ENCODE data around the gene EGFR.
A peak's percentile ranks its signal among the peaks of the same experiment; 100 is the strongest.

Gene EGFR

DNA sequence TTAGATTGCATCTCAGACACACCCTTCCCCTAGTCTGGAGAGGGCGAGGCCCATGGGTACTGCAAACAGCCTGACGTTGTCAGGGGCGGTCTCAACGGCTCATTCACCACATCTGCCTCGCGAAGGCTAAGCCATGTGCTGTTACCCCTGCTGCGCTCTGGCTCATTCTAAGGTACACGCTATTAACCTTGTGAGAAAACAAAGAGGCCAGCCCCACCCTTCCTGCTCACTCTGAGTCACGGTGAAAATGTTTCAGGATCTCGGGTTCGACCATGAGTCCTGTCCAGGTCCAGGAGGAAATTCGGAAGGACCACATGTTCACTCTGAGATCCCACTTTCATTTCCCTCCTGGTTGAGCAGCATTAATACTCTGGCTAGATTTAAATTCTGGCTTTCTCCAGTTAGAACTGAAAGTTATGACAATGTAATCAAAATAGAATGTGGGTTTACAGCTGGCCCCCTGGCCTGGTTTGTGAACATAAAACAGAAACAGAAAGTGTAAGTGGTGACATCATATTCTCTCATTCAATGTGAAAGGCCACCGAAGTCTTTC lies 55.2 kb downstream of the EGFR start:
- in situ Hi-C loops (cut with HindIII; ENCODE audit: low pct_ligation_motif_present, low sequenced_read_pairs) = no loop called here

DNA sequence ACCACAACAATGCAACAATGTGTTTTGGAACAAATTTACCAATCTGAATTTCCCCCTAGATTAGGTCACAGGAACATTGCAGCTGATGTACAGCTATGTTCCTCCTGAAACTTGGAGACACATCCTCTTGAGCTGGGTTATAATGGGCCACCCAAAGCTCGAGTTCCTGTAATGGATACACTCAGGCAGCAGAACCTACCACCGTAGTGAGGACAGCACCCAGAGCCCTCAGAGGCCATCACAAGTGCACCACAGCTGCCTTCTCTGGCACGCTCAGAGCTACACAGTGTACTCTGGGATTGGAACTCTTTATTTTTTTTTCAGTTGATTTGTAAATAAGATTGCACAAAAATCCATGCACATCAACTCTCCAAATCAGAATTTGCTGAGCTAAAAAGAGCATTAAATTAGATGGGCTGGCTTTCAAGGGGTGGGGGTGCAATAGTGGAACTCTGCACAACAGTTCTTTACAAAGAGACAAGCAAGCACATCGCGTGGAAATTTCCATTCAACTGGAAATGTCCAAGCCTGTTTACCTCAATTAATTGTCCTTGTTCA lies 56.7 kb downstream of the EGFR start:
- no peaks in the 10 kb centered on the region for H3K27me3 ChIP-seq (replicated peaks)
- no peaks in the 10 kb centered on the region for H3K36me3 ChIP-seq (replicated peaks)
- no peak for DNase-seq
- H3K4me3 ChIP-seq (ENCODE audit: low read depth, low read length) = no peak overlapping the region
- TF ChIP-seq, protein P1, sequence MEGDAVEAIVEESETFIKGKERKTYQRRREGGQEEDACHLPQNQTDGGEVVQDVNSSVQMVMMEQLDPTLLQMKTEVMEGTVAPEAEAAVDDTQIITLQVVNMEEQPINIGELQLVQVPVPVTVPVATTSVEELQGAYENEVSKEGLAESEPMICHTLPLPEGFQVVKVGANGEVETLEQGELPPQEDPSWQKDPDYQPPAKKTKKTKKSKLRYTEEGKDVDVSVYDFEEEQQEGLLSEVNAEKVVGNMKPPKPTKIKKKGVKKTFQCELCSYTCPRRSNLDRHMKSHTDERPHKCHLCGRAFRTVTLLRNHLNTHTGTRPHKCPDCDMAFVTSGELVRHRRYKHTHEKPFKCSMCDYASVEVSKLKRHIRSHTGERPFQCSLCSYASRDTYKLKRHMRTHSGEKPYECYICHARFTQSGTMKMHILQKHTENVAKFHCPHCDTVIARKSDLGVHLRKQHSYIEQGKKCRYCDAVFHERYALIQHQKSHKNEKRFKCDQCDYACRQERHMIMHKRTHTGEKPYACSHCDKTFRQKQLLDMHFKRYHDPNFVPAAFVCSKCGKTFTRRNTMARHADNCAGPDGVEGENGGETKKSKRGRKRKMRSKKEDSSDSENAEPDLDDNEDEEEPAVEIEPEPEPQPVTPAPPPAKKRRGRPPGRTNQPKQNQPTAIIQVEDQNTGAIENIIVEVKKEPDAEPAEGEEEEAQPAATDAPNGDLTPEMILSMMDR (IDR thresholded peaks at IDR 0.05; ENCODE audit: low read depth, low read length, missing control alignments) = no peak
- H3K27ac ChIP-seq = peak overlapping the region; percentile 83
- in situ Hi-C loops (cut with HindIII; ENCODE audit: low pct_ligation_motif_present, low sequenced_read_pairs) = no loop called here

More for the DNA sequence above, 55.2 kb downstream of the EGFR start:
- Histone ChIP-seq H3K27me3 (replicated peaks) (no peaks in the 10 kb centered on the region), H3K4me3 (ENCODE audit: low read depth, low read length) (peak overlapping the region; percentile 34), H3K27ac (peak overlapping the region; percentile 83), H3K36me3 (replicated peaks) (no peaks in the 10 kb centered on the region)
- DNase-seq = peak; percentile 97
- TF ChIP-seq, protein P1 (IDR thresholded peaks at IDR 0.05; ENCODE audit: low read depth, low read length, missing control alignments) = no peak

DNA sequence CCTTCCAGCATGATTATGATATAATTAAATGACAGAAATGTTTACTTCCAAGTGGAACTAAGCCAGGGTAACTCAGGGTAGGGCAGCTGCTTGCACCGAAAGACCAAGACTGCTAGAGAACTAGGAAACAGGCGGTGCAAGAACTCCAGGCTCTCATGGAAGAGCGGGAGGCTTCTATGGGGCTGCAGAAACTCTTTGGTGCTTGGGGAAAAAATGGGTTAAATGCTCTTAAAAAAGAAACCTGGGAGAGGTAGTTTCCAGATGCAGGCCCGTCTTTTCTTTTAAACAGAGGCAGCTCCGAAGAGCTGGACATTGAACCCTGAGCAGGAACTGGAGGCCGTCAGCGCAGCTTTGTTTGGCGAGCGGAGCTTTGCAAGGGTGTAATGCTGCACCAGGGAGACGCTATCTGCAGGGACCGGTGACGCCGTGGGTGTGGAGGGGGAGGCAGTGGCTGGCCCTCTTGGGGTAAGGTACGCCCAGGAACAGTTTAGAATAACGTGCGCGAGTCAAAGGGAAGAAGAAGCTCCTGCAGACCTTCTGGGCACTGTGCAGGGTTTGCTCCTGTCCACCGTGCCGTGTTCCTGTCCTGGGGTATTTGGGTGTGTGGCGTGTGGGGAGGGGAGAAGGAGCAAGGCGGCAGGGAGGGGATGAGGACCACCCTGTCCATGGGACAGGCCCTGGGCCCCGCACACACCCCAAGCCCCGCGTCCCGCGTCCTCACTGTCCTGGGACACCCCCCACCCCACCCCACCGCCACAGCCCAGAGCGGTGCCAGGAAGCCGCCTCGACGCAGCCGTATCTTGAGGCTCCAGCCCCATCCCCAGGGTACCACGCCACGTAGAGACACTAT lies 59.0 kb downstream of the EGFR start:
- in situ Hi-C loops (cut with HindIII; ENCODE audit: low pct_ligation_motif_present, low sequenced_read_pairs) = no loop called here
- Histone ChIP-seq H3K36me3 (replicated peaks) (no peaks in the 10 kb centered on the region), H3K27me3 (replicated peaks) (no peaks in the 10 kb centered on the region), H3K27ac (no peak overlapping the region), H3K4me3 (ENCODE audit: low read depth, low read length) (no peak overlapping the region)
- TF ChIP-seq, protein P1 (IDR thresholded peaks at IDR 0.05; ENCODE audit: low read depth, low read length, missing control alignments) = no peak
- no peak for DNase-seq

DNA sequence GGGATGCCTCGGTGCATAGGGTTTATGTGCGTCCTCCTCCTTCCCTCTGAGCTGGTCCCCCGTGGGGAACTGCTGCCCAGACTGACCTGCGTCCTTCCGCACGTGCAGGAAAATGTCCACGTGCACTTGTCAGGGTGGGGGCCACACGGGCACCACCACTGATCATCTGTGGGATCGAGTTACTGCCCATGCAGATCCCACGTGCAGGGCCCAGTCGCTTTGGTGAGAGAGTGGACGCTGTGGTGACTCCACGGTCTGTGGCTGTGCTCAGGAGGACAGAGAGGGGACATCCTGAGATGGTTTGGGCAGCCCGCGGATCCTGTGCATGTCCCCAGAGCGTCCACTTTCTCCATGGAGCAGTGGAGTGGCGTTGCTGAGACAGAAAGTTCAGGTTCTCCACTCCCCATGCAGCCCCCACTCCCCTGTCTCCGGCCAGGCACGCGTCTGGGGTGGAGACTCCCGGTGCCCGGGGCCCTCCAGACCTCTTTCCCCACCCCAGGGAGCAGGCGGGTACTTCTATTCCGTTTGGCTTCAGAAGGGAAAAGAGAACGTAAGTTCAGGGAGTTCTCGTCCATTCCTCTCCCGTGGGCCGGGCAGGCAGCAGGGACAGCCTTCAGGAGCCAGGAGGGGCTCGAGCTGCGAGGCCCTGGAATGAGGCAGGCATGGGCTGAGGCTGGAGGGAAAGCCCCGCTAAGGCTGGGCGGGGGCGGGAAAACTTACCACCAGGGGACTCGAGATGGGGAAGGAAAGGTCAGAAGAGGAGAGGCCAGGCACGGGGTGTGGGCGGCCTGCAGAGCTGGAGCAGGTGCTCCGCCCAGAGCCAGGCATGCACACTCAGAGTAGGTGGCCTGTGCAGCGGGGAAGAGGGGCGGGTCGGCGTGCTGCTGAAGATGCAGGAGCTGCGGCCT lies 59.9 kb downstream of the EGFR start:
- DNase-seq = no peak
- Histone ChIP-seq H3K27me3 (replicated peaks) (no peaks in the 10 kb centered on the region), H3K36me3 (replicated peaks) (no peaks in the 10 kb centered on the region), H3K27ac (no peak overlapping the region), H3K4me3 (ENCODE audit: low read depth, low read length) (no peak overlapping the region)
- TF ChIP-seq, protein P1 (IDR thresholded peaks at IDR 0.05; ENCODE audit: low read depth, low read length, missing control alignments) = no peak
- in situ Hi-C loops (cut with HindIII; ENCODE audit: low pct_ligation_motif_present, low sequenced_read_pairs) = no loop called here

DNA sequence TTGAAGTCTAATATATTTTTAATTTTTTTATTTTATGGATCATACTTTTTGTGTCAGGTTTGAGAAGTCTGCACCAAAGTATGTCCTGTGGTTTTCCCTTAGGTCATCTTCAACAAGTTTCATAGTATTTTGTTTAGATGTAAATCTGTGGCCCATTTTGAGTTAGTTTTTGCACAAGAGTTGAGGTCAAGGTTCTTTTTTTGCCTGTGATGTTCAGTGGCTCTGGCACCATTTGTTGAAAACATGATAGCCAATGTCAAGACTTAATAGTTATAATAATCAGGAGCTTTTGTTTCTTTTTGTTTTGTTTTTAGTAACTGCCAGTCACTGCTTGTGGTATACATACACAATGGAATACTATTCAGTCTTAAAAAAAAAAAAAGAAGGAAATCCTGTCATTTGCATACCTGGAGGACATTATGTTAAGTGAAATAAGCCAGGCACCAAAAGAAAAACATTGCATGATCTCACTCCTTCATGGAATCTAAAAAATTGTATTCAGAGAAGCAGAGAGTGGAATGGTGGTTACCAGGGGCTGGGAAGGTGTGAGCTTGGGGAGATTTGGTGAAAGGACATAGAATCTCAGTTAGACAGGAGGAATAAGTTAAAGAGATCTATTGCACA lies 61.3 kb downstream of the EGFR start:
- Histone ChIP-seq H3K36me3 (replicated peaks) (no peaks in the 10 kb centered on the region), H3K27ac (no peak overlapping the region), H3K4me3 (ENCODE audit: low read depth, low read length) (no peak overlapping the region), H3K27me3 (replicated peaks) (no peaks in the 10 kb centered on the region)
- TF ChIP-seq, protein P1 (IDR thresholded peaks at IDR 0.05; ENCODE audit: low read depth, low read length, missing control alignments) = no peak
- no peak for DNase-seq
- in situ Hi-C loops (cut with HindIII; ENCODE audit: low pct_ligation_motif_present, low sequenced_read_pairs) = no loop called here

All from brain microvascular endothelial cell (primary cell).